K562 (cell line): ENCODE data around the gene SEPHS2. TPM values are rescaled to one million over a fixed set of nuclear protein-coding genes. Genes with fewer than 3 reads are reported as not detected.
A peak's percentile ranks its signal among the peaks of the same experiment; 100 is the strongest.

Experiments used
- BACH1 ChIP-seq: fragments of 200-800 bp; sonication (Bioruptor generic); IDR thresholded peaks from 2 replicates; pipeline ENCODE4 v1.6.1; 2016; ENCODE audit warnings: missing genetic modification characterization, missing compliant biosample characterization
- BRCA1 ChIP-seq, 2 experiments: fragments of 450-650 bp in 1 of 2; sonication (generic) in 1 of 2; formaldehyde crosslinking in 1 of 2; IDR thresholded peaks; 2 replicates each; pipeline versions ENCODE4 v1.5.0 to v1.6.1; 2017 to 2020; ENCODE audit warnings: mild to moderate bottlenecking in 1 of 2, missing genetic modification reagents in 1 of 2
- EGR1 ChIP-seq: fragments of 450-650 bp; conservative IDR thresholded peaks from 2 replicates; pipeline ENCODE4 v1.6.1; 2017; ENCODE audit warnings: mild to moderate bottlenecking
- ETV5 ChIP-seq: sonication (generic); formaldehyde crosslinking; IDR thresholded peaks from 2 replicates; pipeline ENCODE4 v1.4.0; 2020; ENCODE audit warnings: low read depth, mild to moderate bottlenecking, missing genetic modification reagents
- GATAD2A ChIP-seq: fragments of 450-650 bp; IDR thresholded peaks from 2 replicates; pipeline ENCODE4 v1.6.1; 2017
- MYNN ChIP-seq, 2 experiments: sonication (generic); formaldehyde crosslinking in 1 of 2; IDR thresholded peaks; 2 replicates each; pipeline versions ENCODE4 v1.5.0 to v1.6.1; 2016 to 2020; ENCODE audit warnings: antibody characterized with exemption in 1 of 2, missing genetic modification reagents in 1 of 2
- NELFE ChIP-seq: IDR thresholded peaks from 2 replicates; pipeline ENCODE4 v1.6.1; 2011; ENCODE audit warnings: mild to moderate bottlenecking; ENCODE audit not compliant: insufficient read depth, insufficient read length
- NFIC ChIP-seq: fragments of 450-650 bp; IDR thresholded peaks from 2 replicates; pipeline ENCODE4 v1.6.1; 2017; ENCODE audit warnings: mild to moderate bottlenecking, inconsistent platforms
- PCBP1 ChIP-seq: fragments of 200-400 bp; formaldehyde crosslinking; IDR thresholded peaks from 2 replicates; pipeline ENCODE4 v1.6.1; 2018; ENCODE audit warnings: mild to moderate bottlenecking, low read depth, low read length; ENCODE audit not compliant: poor library complexity, severe bottlenecking
- PRPF4 ChIP-seq: fragments of 200-400 bp; formaldehyde crosslinking; IDR thresholded peaks from one replicate; pipeline ENCODE4 v1.6.1; 2017; ENCODE audit warnings: low read length, low read depth, mild to moderate bottlenecking; ENCODE audit not compliant: insufficient read depth, poor library complexity, severe bottlenecking
- PURB ChIP-seq: sonication (generic); formaldehyde crosslinking; IDR thresholded peaks from 2 replicates; pipeline ENCODE4 v1.9.0; 2021; ENCODE audit warnings: low read depth, mild to moderate bottlenecking, missing genetic modification reagents
- TAF9B ChIP-seq: fragments of 450-650 bp; IDR thresholded peaks from 2 replicates; pipeline ENCODE4 v1.6.1; 2018; ENCODE audit warnings: mild to moderate bottlenecking; ENCODE audit not compliant: partially characterized antibody
- ZFP1 ChIP-seq: fragments of 450-650 bp; formaldehyde crosslinking; IDR thresholded peaks from 2 replicates; pipeline ENCODE4 v1.4.0; 2020; ENCODE audit warnings: mild to moderate bottlenecking, mixed read lengths
- ZSCAN29 ChIP-seq: fragments of 450-650 bp; IDR thresholded peaks from 2 replicates; pipeline ENCODE4 v1.6.1; 2017
- polyA plus RNA-seq, 8 experiments: library from polyadenylated mRNA; depleted of rRNA in 4 of 8; stranded (reverse) in 5 of 8; unstranded in 3 of 8; fragments of >200 nt; fragmentation: Nextera tagmentation in 2 of 8; fragmentation: Illumina TruSeq in 1 of 8; extraction: Ambion mirVana in 2 of 8; extraction: Trizol in 1 of 8; gene quantifications; 2 replicates each; pipeline versions ENCODE4 v1.2.1 to v1.2.3, GENCODE V29; 2011 to 2014; ENCODE audit warnings: inconsistent platforms in 1 of 8, missing spikeins in 1 of 8
- total RNA-seq, 7 experiments: library from RNA; depleted of rRNA in 6 of 7; stranded (reverse); fragments of >200 nt in 6 of 7; fragmentation: Illumina TruSeq in 2 of 7; extraction: Trizol in 2 of 7; gene quantifications; 2 replicates each; pipeline versions ENCODE4 v1.2.1 to v1.2.3, GENCODE V29; 2011 to 2021; ENCODE audit warnings: low replicate concordance in 1 of 7
- TF ChIP-seq, protein P1 (sequence below): fragments of 250-450 bp; sonication (Bioruptor Pico); IDR thresholded peaks from 2 replicates; pipeline ENCODE4 v1.8.0; 2022; ENCODE audit warnings: inconsistent platforms
- TF ChIP-seq, protein P2 (sequence below): fragments of 450-650 bp; IDR thresholded peaks from 2 replicates; pipeline ENCODE4 v1.6.1; 2018; ENCODE audit warnings: mild to moderate bottlenecking, low read depth; ENCODE audit not compliant: partially characterized antibody
- TF ChIP-seq, protein P3 (sequence below): fragments of 450-650 bp; formaldehyde crosslinking; IDR thresholded peaks from 2 replicates; pipeline ENCODE4 v1.4.0; 2020; ENCODE audit warnings: mild to moderate bottlenecking, moderate library complexity
- TF ChIP-seq, protein P4 (sequence below): fragments of 200-400 bp; formaldehyde crosslinking; IDR thresholded peaks from 2 replicates; pipeline ENCODE4 v1.6.1; 2017; ENCODE audit warnings: mild to moderate bottlenecking, low read depth, low read length, moderate library complexity

The SEPHS2 gene
- total and polyA plus RNA-seq, 9 of the 15 experiments (the other 6 are each of a cell fraction or from before 2014, with no cell fraction given) = 20.9 to 90.6 (median 43.4) TPM

DNA sequence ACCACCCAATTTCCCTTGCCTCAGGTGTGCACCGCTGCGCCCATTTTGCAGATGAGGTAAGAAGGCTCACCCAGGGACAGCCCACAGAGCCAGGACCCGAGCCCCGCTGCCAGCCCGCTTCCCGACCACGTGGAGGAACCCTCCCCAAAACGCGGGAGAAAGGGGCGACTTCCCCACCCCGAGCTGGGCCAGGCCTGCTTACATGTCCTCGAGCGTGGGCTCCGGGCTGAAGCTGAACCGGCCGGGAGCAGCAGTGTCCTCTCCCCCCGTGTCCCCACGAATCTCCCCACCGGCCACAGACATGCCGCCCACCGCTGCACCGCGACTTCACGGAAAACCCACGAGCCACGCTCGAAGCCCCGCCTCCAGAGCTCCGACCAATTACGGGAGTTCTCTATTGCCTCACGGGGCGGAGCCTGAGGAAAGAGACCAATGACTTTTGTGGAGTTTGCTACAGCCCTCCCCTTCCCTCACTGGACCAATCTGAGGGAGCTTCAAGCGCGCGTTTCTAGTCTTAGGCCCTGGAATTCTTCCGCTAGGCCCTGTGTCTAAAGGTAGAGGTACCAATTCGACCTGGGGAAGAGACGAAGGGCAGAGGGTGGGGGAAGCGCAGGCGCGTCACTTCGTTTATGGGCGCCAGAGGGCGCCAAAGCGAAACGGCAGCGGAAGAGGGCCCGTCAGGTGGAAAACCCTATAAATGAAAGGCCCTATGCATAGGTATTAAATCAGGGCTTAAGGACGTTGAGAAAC lies 15.8 kb downstream of the SEPHS2 start, which contains the start of gene DCTPP1 (continued):
- TF ChIP-seq MYNN (IDR thresholded peaks at IDR 0.05) (peak; percentile 50; the same call in 1 of the 2 replicates), MYNN (CRISPR knock-in tag; IDR thresholded peaks at IDR 0.05) (no peak), ETV5 (CRISPR knock-in tag) (no peak; the same call in 1 of the 2 replicates), NFIC (no peak), GATAD2A (peak; percentile 73; the same call in 1 of the 2 replicates), ZSCAN29 (no peak), PRPF4 (no peak), PURB (CRISPR knock-in tag) (no peak), BACH1 (tag) (no peak), TAF9B (peak; percentile 5), EGR1 (peak; percentile 34), ZFP1 (no peak), NELFE (no peak), PCBP1 (no peak), BRCA1 (IDR thresholded peaks at IDR 0.05) (no peak), BRCA1 (CRISPR knock-in tag; IDR thresholded peaks at IDR 0.05) (no peak)
- TF ChIP-seq, protein P1, sequence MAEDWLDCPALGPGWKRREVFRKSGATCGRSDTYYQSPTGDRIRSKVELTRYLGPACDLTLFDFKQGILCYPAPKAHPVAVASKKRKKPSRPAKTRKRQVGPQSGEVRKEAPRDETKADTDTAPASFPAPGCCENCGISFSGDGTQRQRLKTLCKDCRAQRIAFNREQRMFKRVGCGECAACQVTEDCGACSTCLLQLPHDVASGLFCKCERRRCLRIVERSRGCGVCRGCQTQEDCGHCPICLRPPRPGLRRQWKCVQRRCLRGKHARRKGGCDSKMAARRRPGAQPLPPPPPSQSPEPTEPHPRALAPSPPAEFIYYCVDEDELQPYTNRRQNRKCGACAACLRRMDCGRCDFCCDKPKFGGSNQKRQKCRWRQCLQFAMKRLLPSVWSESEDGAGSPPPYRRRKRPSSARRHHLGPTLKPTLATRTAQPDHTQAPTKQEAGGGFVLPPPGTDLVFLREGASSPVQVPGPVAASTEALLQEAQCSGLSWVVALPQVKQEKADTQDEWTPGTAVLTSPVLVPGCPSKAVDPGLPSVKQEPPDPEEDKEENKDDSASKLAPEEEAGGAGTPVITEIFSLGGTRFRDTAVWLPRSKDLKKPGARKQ (CRISPR knock-in tag) = no peak
- TF ChIP-seq, protein P2, sequence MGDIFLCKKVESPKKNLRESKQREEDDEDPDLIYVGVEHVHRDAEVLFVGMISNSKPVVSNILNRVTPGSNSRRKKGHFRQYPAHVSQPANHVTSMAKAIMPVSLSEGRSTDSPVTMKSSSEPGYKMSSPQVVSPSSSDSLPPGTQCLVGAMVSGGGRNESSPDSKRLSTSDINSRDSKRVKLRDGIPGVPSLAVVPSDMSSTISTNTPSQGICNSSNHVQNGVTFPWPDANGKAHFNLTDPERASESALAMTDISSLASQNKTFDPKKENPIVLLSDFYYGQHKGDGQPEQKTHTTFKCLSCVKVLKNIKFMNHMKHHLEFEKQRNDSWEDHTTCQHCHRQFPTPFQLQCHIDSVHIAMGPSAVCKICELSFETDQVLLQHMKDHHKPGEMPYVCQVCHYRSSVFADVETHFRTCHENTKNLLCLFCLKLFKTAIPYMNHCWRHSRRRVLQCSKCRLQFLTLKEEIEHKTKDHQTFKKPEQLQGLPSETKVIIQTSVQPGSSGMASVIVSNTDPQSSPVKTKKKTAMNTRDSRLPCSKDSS = no peak
- TF ChIP-seq, protein P3, sequence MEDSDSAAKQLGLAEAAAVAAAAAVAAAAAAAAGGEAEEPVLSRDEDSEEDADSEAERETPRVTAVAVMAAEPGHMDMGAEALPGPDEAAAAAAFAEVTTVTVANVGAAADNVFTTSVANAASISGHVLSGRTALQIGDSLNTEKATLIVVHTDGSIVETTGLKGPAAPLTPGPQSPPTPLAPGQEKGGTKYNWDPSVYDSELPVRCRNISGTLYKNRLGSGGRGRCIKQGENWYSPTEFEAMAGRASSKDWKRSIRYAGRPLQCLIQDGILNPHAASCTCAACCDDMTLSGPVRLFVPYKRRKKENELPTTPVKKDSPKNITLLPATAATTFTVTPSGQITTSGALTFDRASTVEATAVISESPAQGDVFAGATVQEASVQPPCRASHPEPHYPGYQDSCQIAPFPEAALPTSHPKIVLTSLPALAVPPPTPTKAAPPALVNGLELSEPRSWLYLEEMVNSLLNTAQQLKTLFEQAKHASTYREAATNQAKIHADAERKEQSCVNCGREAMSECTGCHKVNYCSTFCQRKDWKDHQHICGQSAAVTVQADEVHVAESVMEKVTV (CRISPR knock-in tag) = peak; percentile 86
- TF ChIP-seq, protein P4, sequence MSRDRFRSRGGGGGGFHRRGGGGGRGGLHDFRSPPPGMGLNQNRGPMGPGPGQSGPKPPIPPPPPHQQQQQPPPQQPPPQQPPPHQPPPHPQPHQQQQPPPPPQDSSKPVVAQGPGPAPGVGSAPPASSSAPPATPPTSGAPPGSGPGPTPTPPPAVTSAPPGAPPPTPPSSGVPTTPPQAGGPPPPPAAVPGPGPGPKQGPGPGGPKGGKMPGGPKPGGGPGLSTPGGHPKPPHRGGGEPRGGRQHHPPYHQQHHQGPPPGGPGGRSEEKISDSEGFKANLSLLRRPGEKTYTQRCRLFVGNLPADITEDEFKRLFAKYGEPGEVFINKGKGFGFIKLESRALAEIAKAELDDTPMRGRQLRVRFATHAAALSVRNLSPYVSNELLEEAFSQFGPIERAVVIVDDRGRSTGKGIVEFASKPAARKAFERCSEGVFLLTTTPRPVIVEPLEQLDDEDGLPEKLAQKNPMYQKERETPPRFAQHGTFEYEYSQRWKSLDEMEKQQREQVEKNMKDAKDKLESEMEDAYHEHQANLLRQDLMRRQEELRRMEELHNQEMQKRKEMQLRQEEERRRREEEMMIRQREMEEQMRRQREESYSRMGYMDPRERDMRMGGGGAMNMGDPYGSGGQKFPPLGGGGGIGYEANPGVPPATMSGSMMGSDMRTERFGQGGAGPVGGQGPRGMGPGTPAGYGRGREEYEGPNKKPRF = no peak
